ENCODE data around the gene MTA1.

Gene MTA1

GRCh38 chr14:105378873-105379685, 40.5 kb upstream of the MTA1 start:
- no peaks in the 10 kb centered on the region for H3K9me2 ChIP-seq (replicated peaks; ENCODE audit: insufficient read depth, low read length)
- no peak overlapping the region for H3K4me2 ChIP-seq (ENCODE audit: low read depth, low read length, poor library complexity, severe bottlenecking)
- H3K79me2 ChIP-seq (ENCODE audit: insufficient read depth, low read length) = no peaks in the 10 kb centered on the region
- no peaks in the 10 kb centered on the region for H3K36me3 ChIP-seq (ENCODE audit: low read length)
- H3F3A ChIP-seq (ENCODE audit: insufficient read depth) = no peaks in the 10 kb centered on the region
- no peak overlapping the region for H2AFZ ChIP-seq (ENCODE audit: low read depth, low read length, severe bottlenecking)
- no peak overlapping the region for H3K4me3 ChIP-seq (ENCODE audit: insufficient read depth, low read length, poor library complexity, severe bottlenecking)
- no peak overlapping the region for H3K9ac ChIP-seq (ENCODE audit: low read length)
- no peaks in the 10 kb centered on the region for H3K27me3 ChIP-seq (ENCODE audit: low read length)
- H4K20me1 ChIP-seq (ENCODE audit: low read depth, low read length) = no peaks in the 10 kb centered on the region
- no peak for TF ChIP-seq EZH2phosphoT487 (conservative IDR thresholded peaks at IDR 0.05; ENCODE audit: low read length)
- TF ChIP-seq CTCF (IDR thresholded peaks at IDR 0.05; ENCODE audit: insufficient read depth, low read length, poor library complexity, severe bottlenecking) = no peak
- H3K9me3 ChIP-seq (ENCODE audit: insufficient read depth, low read length) = no peaks in the 10 kb centered on the region
- no peak overlapping the region for H3K27ac ChIP-seq (ENCODE audit: low read depth, low read length)

GRCh38 chr14:105379946-105380345, 39.7 kb upstream of the MTA1 start:
- Histone ChIP-seq H3K4me2 (ENCODE audit: low read depth, low read length, poor library complexity, severe bottlenecking) (no peak overlapping the region), H2AFZ (ENCODE audit: low read depth, low read length, severe bottlenecking) (no peak overlapping the region), H3K27me3 (ENCODE audit: low read length) (no peaks in the 10 kb centered on the region), H3K36me3 (ENCODE audit: low read length) (no peaks in the 10 kb centered on the region), H3K9me2 (replicated peaks; ENCODE audit: insufficient read depth, low read length) (no peaks in the 10 kb centered on the region), H3F3A (ENCODE audit: insufficient read depth) (no peaks in the 10 kb centered on the region), H3K27ac (ENCODE audit: low read depth, low read length) (no peak overlapping the region), H3K79me2 (ENCODE audit: insufficient read depth, low read length) (no peaks in the 10 kb centered on the region), H3K9me3 (ENCODE audit: insufficient read depth, low read length) (no peaks in the 10 kb centered on the region), H3K9ac (ENCODE audit: low read length) (no peak overlapping the region), H4K20me1 (ENCODE audit: low read depth, low read length) (no peaks in the 10 kb centered on the region), H3K4me3 (ENCODE audit: insufficient read depth, low read length, poor library complexity, severe bottlenecking) (no peak overlapping the region)
- no peak for TF ChIP-seq CTCF (IDR thresholded peaks at IDR 0.05; ENCODE audit: insufficient read depth, low read length, poor library complexity, severe bottlenecking)
- TF ChIP-seq EZH2phosphoT487 (conservative IDR thresholded peaks at IDR 0.05; ENCODE audit: low read length) = no peak

DNA sequence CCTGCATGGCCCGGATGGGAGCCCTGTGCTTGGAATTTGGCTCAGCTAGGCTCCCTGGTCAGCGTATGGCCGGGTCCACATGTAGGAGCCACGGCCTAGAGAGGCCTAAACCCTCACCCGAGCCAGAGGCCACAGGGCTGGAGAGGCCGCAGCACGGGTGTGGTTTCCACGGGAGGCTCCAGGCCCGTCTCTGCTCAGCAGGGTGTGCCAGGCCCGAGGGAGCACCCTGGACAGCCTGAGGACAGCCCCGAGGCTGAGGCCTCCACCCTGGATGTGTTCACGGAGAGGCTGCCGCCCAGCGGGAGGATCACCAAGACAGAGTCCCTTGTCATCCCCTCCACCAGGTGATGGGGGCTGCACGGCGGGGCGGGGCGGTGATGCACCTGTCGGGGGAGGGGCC, 38.9 kb upstream of the MTA1 start:
- TF ChIP-seq CTCF (IDR thresholded peaks at IDR 0.05; ENCODE audit: insufficient read depth, low read length, poor library complexity, severe bottlenecking) = no peak
- no peak for TF ChIP-seq EZH2phosphoT487 (conservative IDR thresholded peaks at IDR 0.05; ENCODE audit: low read length)
- Histone ChIP-seq H3K36me3 (ENCODE audit: low read length) (no peaks in the 10 kb centered on the region), H3K9ac (ENCODE audit: low read length) (no peak overlapping the region), H3K27me3 (ENCODE audit: low read length) (no peaks in the 10 kb centered on the region), H3F3A (ENCODE audit: insufficient read depth) (no peaks in the 10 kb centered on the region), H2AFZ (ENCODE audit: low read depth, low read length, severe bottlenecking) (no peak overlapping the region), H3K4me3 (ENCODE audit: insufficient read depth, low read length, poor library complexity, severe bottlenecking) (no peak overlapping the region), H3K27ac (ENCODE audit: low read depth, low read length) (no peak overlapping the region), H3K9me3 (ENCODE audit: insufficient read depth, low read length) (no peaks in the 10 kb centered on the region), H3K9me2 (replicated peaks; ENCODE audit: insufficient read depth, low read length) (no peaks in the 10 kb centered on the region), H3K79me2 (ENCODE audit: insufficient read depth, low read length) (no peaks in the 10 kb centered on the region), H4K20me1 (ENCODE audit: low read depth, low read length) (no peaks in the 10 kb centered on the region), H3K4me2 (ENCODE audit: low read depth, low read length, poor library complexity, severe bottlenecking) (no peak overlapping the region)

Data from SU-DHL-6 (cell line).